Measurements from ENCODE around the gene MTA1.

MTA1 gene

GRCh38 chr14:105495990-105496830 lies 76.6 kb downstream of the MTA1 start:
- no peak for DNase-seq (ENCODE audit: low read depth in 1 of 2, low spot score in 1 of 2)

- DNase-seq (ENCODE audit: low read depth in 1 of 2, low spot score in 1 of 2) = no peak
Measured at GRCh38 chr14:105496831-105497591, 77.4 kb downstream of the MTA1 start.

GRCh38 chr14:105497671-105498429 lies 78.2 kb downstream of the MTA1 start:
- no peak for DNase-seq (ENCODE audit: low read depth in 1 of 2, low spot score in 1 of 2)

GRCh38 chr14:105498430-105499255 lies 79.0 kb downstream of the MTA1 start:
- no peak for DNase-seq (ENCODE audit: low read depth in 1 of 2, low spot score in 1 of 2)

- DNase-seq (ENCODE audit: low read depth in 1 of 2, low spot score in 1 of 2) = no peak
Measured at GRCh38 chr14:105499256-105500035, 79.8 kb downstream of the MTA1 start.

- DNase-seq (ENCODE audit: low read depth in 1 of 2, low spot score in 1 of 2) = no peak
Measured at GRCh38 chr14:105500036-105500725, 80.6 kb downstream of the MTA1 start.

GRCh38 chr14:105500726-105501101 lies 81.1 kb downstream of the MTA1 start:
- no peak for DNase-seq (ENCODE audit: low read depth in 1 of 2, low spot score in 1 of 2)

GRCh38 chr14:105501504-105502291 lies 82.1 kb downstream of the MTA1 start:
- DNase-seq (ENCODE audit: low read depth in 1 of 2, low spot score in 1 of 2) = no peak

- DNase-seq (ENCODE audit: low read depth in 1 of 2, low spot score in 1 of 2) = no peak
Measured at GRCh38 chr14:105502446-105503295, 83.0 kb downstream of the MTA1 start.

GRCh38 chr14:105503296-105503640 lies 83.6 kb downstream of the MTA1 start:
- DNase-seq (ENCODE audit: low read depth in 1 of 2, low spot score in 1 of 2) = no peak

GRCh38 chr14:105503935-105504692 lies 84.5 kb downstream of the MTA1 start:
- no peak for DNase-seq (ENCODE audit: low read depth in 1 of 2, low spot score in 1 of 2)

- DNase-seq (ENCODE audit: low read depth in 1 of 2, low spot score in 1 of 2) = no peak
Measured at GRCh38 chr14:105505101-105505500, 85.5 kb downstream of the MTA1 start.

- DNase-seq (ENCODE audit: low read depth in 1 of 2, low spot score in 1 of 2) = no peak
Measured at GRCh38 chr14:105507247-105507646, 87.6 kb downstream of the MTA1 start.

GRCh38 chr14:105508069-105508468 lies 88.4 kb downstream of the MTA1 start:
- DNase-seq (ENCODE audit: low read depth in 1 of 2, low spot score in 1 of 2) = no peak

GRCh38 chr14:105508601-105509000 lies 89.0 kb downstream of the MTA1 start:
- DNase-seq (ENCODE audit: low read depth in 1 of 2, low spot score in 1 of 2) = no peak

GRCh38 chr14:105517096-105517495 lies 97.5 kb downstream of the MTA1 start:
- no peak for DNase-seq (ENCODE audit: low read depth in 1 of 2, low spot score in 1 of 2)
